HCT116 (cell line): Measurements from ENCODE around the gene HES1. TPM values are rescaled to one million over a fixed set of nuclear protein-coding genes. Genes with fewer than 3 reads are reported as not detected.

Experiments used
- ATAC-seq: fragments of 200-7000 bp; cut with Tn5 transposase; 2 replicates; pipeline ENCODE4 v1.9.1; 2020; ENCODE audit warnings: mild to moderate bottlenecking, moderate library complexity
- BruUV-seq: library from RNA; stranded (reverse); fragments of 400-500 nt; replicated peaks from 2 replicates; lab custom pipeline; 2021; lab: Mats Ljungman, UMichigan
- CTCF ChIA-PET: fragments of 300-600 bp; sonication (Branson Sonifier 250); formaldehyde crosslinking; loops from one replicate; lab custom pipeline; 2021; ENCODE audit warnings: antibody characterized with exemption; lab: Charles Lee
- POLR2A ChIA-PET: fragments of 300-600, 350-600 bp; sonication (Branson Sonifier 250); formaldehyde crosslinking; loops from one replicate; lab custom pipeline; 2021; ENCODE audit warnings: antibody characterized with exemption; lab: Charles Lee
- RAD21 ChIA-PET, 2 experiments: fragments of 300-600 bp; sonication (Branson Sonifier 250); formaldehyde crosslinking; loops; one replicate each; lab custom pipeline; 2023; ENCODE audit warnings: low total read pairs in 2 of 2; ENCODE audit not compliant: uncharacterized antibody in 2 of 2, unreplicated experiment in 2 of 2, low non-redundant PET in 1 of 2; lab: Charles Lee
- DNase-seq: peaks from one replicate; pipeline ENCODE4 v3.0.0-alpha.2; 2010; ENCODE audit warnings: low read depth, low spot score
- H2AFZ ChIP-seq: fragments of 200-600 bp; shearing (Covaris generic), sonication (generic); 2 replicates; pipeline ENCODE4 v1.6.1; 2017; ENCODE audit warnings: low read depth, mixed run types, mixed read lengths, antibody characterized with exemption, low read length; ENCODE audit not compliant: poor library complexity, severe bottlenecking
- H3K27ac ChIP-seq: 2 replicates; pipeline ENCODE4 v1.5.1; 2012; ENCODE audit warnings: low read depth, low read length
- H3K27me3 ChIP-seq: fragments of 200-600 bp; sonication (generic); 2 replicates; pipeline ENCODE4 v1.6.1; 2016; ENCODE audit warnings: mixed run types, low read length, mixed read lengths; ENCODE audit not compliant: insufficient read depth
- H3K36me3 ChIP-seq, 2 experiments: fragments of 200-500 bp in 1 of 2; fragments of 200-600 bp in 1 of 2; sonication (Bioruptor generic) in 1 of 2; sonication (generic) in 1 of 2; 2 replicates each; pipeline versions ENCODE4 v1.5.1 to v1.6.1; 2014 to 2016; ENCODE audit warnings: low read length in 2 of 2, inconsistent platforms in 1 of 2, mixed read lengths in 1 of 2, mixed run types in 1 of 2; ENCODE audit not compliant: insufficient read depth in 2 of 2, control insufficient read depth in 1 of 2
- H3K4me1 ChIP-seq, 2 experiments: fragments of 200-600 bp in 1 of 2; sonication (generic) in 1 of 2; 2 replicates each; pipeline versions ENCODE4 v1.5.1 to v1.6.1; 2012 to 2017; ENCODE audit warnings: low read length in 2 of 2, inconsistent platforms in 1 of 2, mild to moderate bottlenecking in 1 of 2, mixed read lengths in 1 of 2, mixed run types in 1 of 2, moderate library complexity in 1 of 2; ENCODE audit not compliant: insufficient read depth in 2 of 2, control insufficient read depth in 1 of 2
- H3K4me2 ChIP-seq: fragments of 200-600 bp; sonication (generic); 2 replicates; pipeline ENCODE4 v1.6.1; 2017; ENCODE audit warnings: mixed run types, low read length, mixed read lengths
- H3K4me3 ChIP-seq, 2 experiments: fragments of 200-600 bp in 1 of 2; sonication (generic) in 1 of 2; replicated peaks in 1 of 2; 2 replicates each; pipeline ENCODE4 v1.5.1; 2011 to 2016; ENCODE audit warnings: low read length in 2 of 2, control low read depth in 1 of 2, low read depth in 1 of 2, mild to moderate bottlenecking in 1 of 2, mixed read lengths in 1 of 2, mixed run types in 1 of 2
- H3K79me2 ChIP-seq: fragments of 200-600 bp; sonication (generic); 2 replicates; pipeline ENCODE4 v1.6.1; 2017; ENCODE audit warnings: mild to moderate bottlenecking, mixed run types, low read length, moderate library complexity, mixed read lengths; ENCODE audit not compliant: insufficient read depth
- H3K9ac ChIP-seq: fragments of 200-600 bp; sonication (generic); 2 replicates; pipeline ENCODE4 v1.6.1; 2016; ENCODE audit warnings: low read length, mixed read lengths
- H3K9me2 ChIP-seq: fragments of 200-600 bp; sonication (generic), shearing (Covaris generic); 2 replicates; pipeline ENCODE4 v1.6.1; 2017; ENCODE audit warnings: mixed run types, mild to moderate bottlenecking, moderate library complexity; ENCODE audit not compliant: insufficient read depth
- H3K9me3 ChIP-seq, 2 experiments: fragments of 200-500 bp in 1 of 2; fragments of 200-600 bp in 1 of 2; sonication (Bioruptor generic) in 1 of 2; sonication (generic) in 1 of 2; 2 replicates each; pipeline ENCODE4 v1.6.1; 2014 to 2017; ENCODE audit warnings: low read length in 2 of 2, mixed read lengths in 2 of 2, inconsistent platforms in 1 of 2, low read depth in 1 of 2, mild to moderate bottlenecking in 1 of 2, mixed run types in 1 of 2, moderate library complexity in 1 of 2; ENCODE audit not compliant: control insufficient read depth in 1 of 2, insufficient read depth in 1 of 2
- H4K20me1 ChIP-seq: fragments of 200-600 bp; sonication (generic), shearing (Covaris generic); 2 replicates; pipeline ENCODE4 v1.6.1; 2017; ENCODE audit warnings: mixed run types, mild to moderate bottlenecking, moderate library complexity; ENCODE audit not compliant: insufficient read depth
- POLR2AphosphoS5 ChIP-seq: IDR thresholded peaks from 2 replicates; pipeline ENCODE4 v1.6.1; 2011; ENCODE audit warnings: mild to moderate bottlenecking, low read depth, low read length, moderate library complexity
- REST ChIP-seq: IDR thresholded peaks from 2 replicates; pipeline ENCODE4 v1.6.1; 2012; ENCODE audit warnings: low read depth
- TCF7L2 ChIP-seq: IDR thresholded peaks from 2 replicates; pipeline ENCODE4 v1.7.0; 2011; ENCODE audit warnings: borderline replicate concordance, inconsistent platforms; ENCODE audit not compliant: insufficient read depth, insufficient read length; ENCODE audit errors: extremely low read depth
- intact Hi-C: fragments of 100-400 bp; cut with micrococcal nuclease; formaldehyde crosslinking; loops from 2 replicates; pipeline ENCODE4 v1.10.0; 2022
- total RNA-seq: library from RNA; stranded (reverse); gene quantifications from one replicate; pipeline ENCODE4 v1.2.1, GENCODE V29; 2021; ENCODE audit not compliant: unreplicated experiment

HES1 gene
- total RNA-seq, 1 experiment from 2014 or later: 32.9 TPM

DNA sequence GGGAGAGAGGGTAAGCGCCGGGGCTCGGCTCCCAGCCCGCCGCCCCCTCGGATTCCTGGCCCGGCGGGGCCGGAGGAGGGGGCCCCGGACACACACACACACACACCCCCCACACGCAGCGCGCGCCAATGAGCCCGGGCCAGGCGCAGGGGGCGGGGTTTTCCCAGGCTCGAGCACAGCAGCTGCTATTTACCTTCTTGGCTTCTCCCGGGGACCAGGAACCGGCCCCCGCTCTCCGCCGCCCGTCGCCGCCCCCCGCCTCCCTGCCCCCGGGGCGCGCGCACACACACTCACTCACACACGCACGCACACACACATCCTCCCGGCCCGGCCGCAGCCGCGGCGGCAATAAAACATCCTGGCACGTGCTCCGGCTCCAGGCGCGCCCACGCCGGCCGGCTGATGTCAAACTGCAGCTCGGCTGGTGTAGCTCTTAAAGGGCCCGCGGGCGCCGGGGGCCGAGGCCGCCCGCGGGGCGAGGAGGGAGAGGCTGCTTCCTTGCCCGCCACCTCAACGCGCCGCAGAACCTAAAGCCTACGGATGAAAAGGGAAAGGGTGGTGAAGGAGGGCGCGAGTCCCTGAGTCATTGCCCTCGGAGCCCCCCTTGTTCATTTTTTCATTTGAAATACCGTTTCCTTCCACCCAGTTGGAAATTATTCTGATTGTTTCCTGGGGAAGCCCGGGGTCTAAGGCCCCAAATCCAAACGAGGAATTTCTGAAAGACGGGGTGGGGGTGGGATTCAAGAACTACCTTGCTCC is 1.0 kb upstream of the HES1 start:
- peak overlapping the region; percentile 84 for H3K9ac ChIP-seq
- peak overlapping the region; percentile 98 for H3K4me2 ChIP-seq
- DNase-seq (peak; percentile 88), ATAC-seq (peak; percentile 61)
- H3K36me3 ChIP-seq: no peaks in the 10 kb centered on the region
- H3K4me3 ChIP-seq: peak overlapping the region; percentile 49 to 59
- peaks cover 47 to 78% of the 10 kb centered on the region in 2 experiments for H3K4me1 ChIP-seq
- H3K79me2 ChIP-seq: peaks cover 14% of the 10 kb centered on the region; the same call in 1 of the 2 replicates
- H3K27me3 ChIP-seq: peaks cover 14% of the 10 kb centered on the region; the same call in 1 of the 2 replicates
- peak overlapping the region; percentile 60 for H3K27ac ChIP-seq
- RAD21 ChIA-PET: interaction anchor here (0.8 to 1.0 kb wide), 3 partner anchors 131 to 354 kb away, joined by 3 read pairs; no protein-coding TSS in a partner anchor
- H3K9me3 ChIP-seq: no peaks in the 10 kb centered on the region
- CTCF ChIA-PET: interaction anchor here (0.7 to 6.4 kb wide), 4 partner anchors 181 to 353 kb away, joined by 3 to 46 read pairs (median 10); no protein-coding TSS in a partner anchor
- POLR2A ChIA-PET: interaction anchor here (0.6 to 2.9 kb wide), 10 partner anchors 23 to 354 kb away, joined by 3 to 11 read pairs (median 4); no protein-coding TSS in a partner anchor
- TF ChIP-seq REST (no peak), POLR2AphosphoS5 (peak; percentile 47; the same call in 1 of the 2 replicates), TCF7L2 (peak; percentile 98)
- H2AFZ ChIP-seq: peak overlapping the region; percentile 67
- BruUV-seq: no TSS peak
- intact Hi-C loops: loop anchor here (2.0 to 10.0 kb wide), 4 partner anchors 63 to 530 kb away; no protein-coding TSS in a partner anchor
- no peaks in the 10 kb centered on the region for H3K9me2 ChIP-seq
- H4K20me1 ChIP-seq: no peaks in the 10 kb centered on the region
